HepG2 (cell line): ENCODE results near the gene RBBP8NL. TPM values are rescaled to one million over a fixed set of nuclear protein-coding genes. Genes with fewer than 3 reads are reported as not detected.
A peak's percentile ranks its signal among the peaks of the same experiment; 100 is the strongest.

Source experiments
- CC2D1A ChIP-seq: sonication (generic); formaldehyde crosslinking; IDR thresholded peaks from 2 replicates; pipeline ENCODE4 v1.8.1; 2023; ENCODE audit warnings: mild to moderate bottlenecking, missing genetic modification reagents
- GATAD1 ChIP-seq: IDR thresholded peaks from 2 replicates; pipeline ENCODE4 v1.6.1; 2016; ENCODE audit warnings: missing genetic modification reagents, missing compliant biosample characterization
- GZF1 ChIP-seq: sonication (generic); formaldehyde crosslinking; IDR thresholded peaks from 2 replicates; pipeline ENCODE4 v1.5.1; 2020; ENCODE audit warnings: mild to moderate bottlenecking, missing genetic modification reagents
- NR2F1 ChIP-seq, 2 experiments: fragments of 450-650 bp in 1 of 2; formaldehyde crosslinking in 1 of 2; IDR thresholded peaks; 2 replicates each; pipeline versions ENCODE4 v1.5.0 to v1.6.1; 2016 to 2020; ENCODE audit warnings: mild to moderate bottlenecking in 1 of 2, missing compliant biosample characterization in 1 of 2, missing genetic modification reagents in 1 of 2, moderate library complexity in 1 of 2
- SMARCE1 ChIP-seq: fragments of 450-650 bp; IDR thresholded peaks from 2 replicates; pipeline ENCODE4 v1.6.1; 2017; ENCODE audit warnings: borderline replicate concordance
- ZNF101 ChIP-seq: sonication (generic); formaldehyde crosslinking; IDR thresholded peaks from 2 replicates; pipeline ENCODE4 v1.4.0; 2020; ENCODE audit warnings: mild to moderate bottlenecking, low read depth, missing genetic modification reagents, borderline replicate concordance
- ZNF382 ChIP-seq: sonication (generic); formaldehyde crosslinking; IDR thresholded peaks from 2 replicates; pipeline ENCODE4 v1.5.0; 2020; ENCODE audit warnings: missing genetic modification reagents, mild to moderate bottlenecking, borderline replicate concordance
- polyA plus RNA-seq, 8 experiments: library from polyadenylated mRNA; depleted of rRNA in 3 of 8; stranded (reverse) in 7 of 8; unstranded in 1 of 8; fragments of >200 nt; fragmentation: Illumina TruSeq in 4 of 8; extraction: Trizol in 4 of 8; gene quantifications; 2 replicates each; pipeline versions ENCODE4 v1.2.1 to v1.2.3, GENCODE V29; 2011 to 2016; ENCODE audit warnings: low read depth in 4 of 8, missing spikeins in 1 of 8, mixed read lengths in 1 of 8; ENCODE audit not compliant: insufficient read depth in 1 of 8
- total RNA-seq, 5 experiments: library from RNA; depleted of rRNA; stranded (reverse); fragments of >200 nt; fragmentation: Illumina TruSeq; extraction: Trizol; gene quantifications; 2 replicates each; pipeline ENCODE4 v1.2.3, GENCODE V29; 2016; ENCODE audit warnings: low read depth in 1 of 5
- TF ChIP-seq, protein P1 (sequence below): sonication (generic); formaldehyde crosslinking; IDR thresholded peaks from 2 replicates; pipeline ENCODE4 v1.5.0; 2020; ENCODE audit warnings: mild to moderate bottlenecking, missing genetic modification reagents
- TF ChIP-seq, protein P2 (sequence below): sonication (generic); formaldehyde crosslinking; IDR thresholded peaks from 2 replicates; pipeline ENCODE4 v1.5.1; 2020; ENCODE audit warnings: mild to moderate bottlenecking, missing genetic modification reagents, moderate library complexity
- TF ChIP-seq, protein P3 (sequence below): sonication (generic); formaldehyde crosslinking; IDR thresholded peaks from 2 replicates; pipeline ENCODE4 v1.9.0; 2021; ENCODE audit warnings: missing genetic modification reagents, borderline replicate concordance
- TF ChIP-seq, protein P4 (sequence below): sonication (generic); formaldehyde crosslinking; conservative IDR thresholded peaks from 2 replicates; pipeline ENCODE4 v1.8.1; 2023; ENCODE audit warnings: missing genetic modification reagents
- TF ChIP-seq, protein P5 (sequence below): fragments of 450-650 bp; IDR thresholded peaks from 2 replicates; pipeline ENCODE4 v1.6.1; 2017

The RBBP8NL gene
- total and polyA plus RNA-seq, 2 of the 13 experiments (the other 11 are each of a cell fraction or from before 2014, with no cell fraction given): 0.69 to 0.86 TPM

DNA sequence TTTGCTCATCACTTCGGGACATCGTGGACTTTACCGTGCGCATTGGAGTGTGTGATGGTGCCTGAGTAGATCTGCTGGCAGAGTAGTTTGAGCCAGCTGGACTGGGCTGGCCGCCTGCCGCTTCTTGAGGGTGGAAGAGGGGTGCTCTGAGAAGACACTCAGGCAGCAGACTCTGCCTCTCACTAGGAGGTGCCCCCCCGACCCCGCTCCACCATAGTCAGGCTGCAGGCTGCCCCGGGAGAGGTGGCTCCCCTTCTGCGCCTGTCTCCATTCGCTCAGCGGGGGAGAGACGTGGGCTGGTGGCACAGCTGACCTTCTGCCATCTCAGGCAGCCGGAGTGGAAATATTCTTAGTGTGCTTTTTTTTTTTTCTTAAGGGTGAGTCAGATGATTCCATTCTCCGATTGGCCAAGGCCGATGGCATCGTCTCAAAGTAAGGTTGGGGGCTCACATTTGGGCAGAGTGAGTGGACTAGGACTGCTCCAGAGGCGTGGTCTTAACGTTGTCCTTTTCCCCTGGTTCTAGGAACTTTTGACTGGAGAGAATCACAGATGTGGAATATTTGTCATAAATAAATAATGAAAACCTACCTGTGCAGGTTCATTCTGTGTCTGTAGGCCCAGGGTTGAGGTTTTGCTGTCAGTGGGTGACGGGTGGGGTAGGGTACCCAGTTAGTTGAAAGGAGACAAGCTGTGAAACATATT is 39.3 kb downstream of the RBBP8NL start (continued):
- TF ChIP-seq, protein P1, sequence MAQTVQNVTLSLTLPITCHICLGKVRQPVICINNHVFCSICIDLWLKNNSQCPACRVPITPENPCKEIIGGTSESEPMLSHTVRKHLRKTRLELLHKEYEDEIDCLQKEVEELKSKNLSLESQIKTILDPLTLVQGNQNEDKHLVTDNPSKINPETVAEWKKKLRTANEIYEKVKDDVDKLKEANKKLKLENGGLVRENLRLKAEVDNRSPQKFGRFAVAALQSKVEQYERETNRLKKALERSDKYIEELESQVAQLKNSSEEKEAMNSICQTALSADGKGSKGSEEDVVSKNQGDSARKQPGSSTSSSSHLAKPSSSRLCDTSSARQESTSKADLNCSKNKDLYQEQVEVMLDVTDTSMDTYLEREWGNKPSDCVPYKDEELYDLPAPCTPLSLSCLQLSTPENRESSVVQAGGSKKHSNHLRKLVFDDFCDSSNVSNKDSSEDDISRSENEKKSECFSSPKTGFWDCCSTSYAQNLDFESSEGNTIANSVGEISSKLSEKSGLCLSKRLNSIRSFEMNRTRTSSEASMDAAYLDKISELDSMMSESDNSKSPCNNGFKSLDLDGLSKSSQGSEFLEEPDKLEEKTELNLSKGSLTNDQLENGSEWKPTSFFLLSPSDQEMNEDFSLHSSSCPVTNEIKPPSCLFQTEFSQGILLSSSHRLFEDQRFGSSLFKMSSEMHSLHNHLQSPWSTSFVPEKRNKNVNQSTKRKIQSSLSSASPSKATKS: no peak
- TF ChIP-seq GATAD1 (CRISPR knock-in tag) (0 out of 2 replicates have a peak, but pooled peaks have one; percentile 33), CC2D1A (CRISPR knock-in tag) (no peak), NR2F1 (CRISPR knock-in tag; IDR thresholded peaks at IDR 0.05) (no peak), ZNF101 (CRISPR knock-in tag) (no peak), ZNF382 (CRISPR knock-in tag) (no peak), GZF1 (CRISPR knock-in tag) (0 out of 2 replicates have a peak, but pooled peaks have one; percentile 45), SMARCE1 (no peak)
- TF ChIP-seq, protein P2, sequence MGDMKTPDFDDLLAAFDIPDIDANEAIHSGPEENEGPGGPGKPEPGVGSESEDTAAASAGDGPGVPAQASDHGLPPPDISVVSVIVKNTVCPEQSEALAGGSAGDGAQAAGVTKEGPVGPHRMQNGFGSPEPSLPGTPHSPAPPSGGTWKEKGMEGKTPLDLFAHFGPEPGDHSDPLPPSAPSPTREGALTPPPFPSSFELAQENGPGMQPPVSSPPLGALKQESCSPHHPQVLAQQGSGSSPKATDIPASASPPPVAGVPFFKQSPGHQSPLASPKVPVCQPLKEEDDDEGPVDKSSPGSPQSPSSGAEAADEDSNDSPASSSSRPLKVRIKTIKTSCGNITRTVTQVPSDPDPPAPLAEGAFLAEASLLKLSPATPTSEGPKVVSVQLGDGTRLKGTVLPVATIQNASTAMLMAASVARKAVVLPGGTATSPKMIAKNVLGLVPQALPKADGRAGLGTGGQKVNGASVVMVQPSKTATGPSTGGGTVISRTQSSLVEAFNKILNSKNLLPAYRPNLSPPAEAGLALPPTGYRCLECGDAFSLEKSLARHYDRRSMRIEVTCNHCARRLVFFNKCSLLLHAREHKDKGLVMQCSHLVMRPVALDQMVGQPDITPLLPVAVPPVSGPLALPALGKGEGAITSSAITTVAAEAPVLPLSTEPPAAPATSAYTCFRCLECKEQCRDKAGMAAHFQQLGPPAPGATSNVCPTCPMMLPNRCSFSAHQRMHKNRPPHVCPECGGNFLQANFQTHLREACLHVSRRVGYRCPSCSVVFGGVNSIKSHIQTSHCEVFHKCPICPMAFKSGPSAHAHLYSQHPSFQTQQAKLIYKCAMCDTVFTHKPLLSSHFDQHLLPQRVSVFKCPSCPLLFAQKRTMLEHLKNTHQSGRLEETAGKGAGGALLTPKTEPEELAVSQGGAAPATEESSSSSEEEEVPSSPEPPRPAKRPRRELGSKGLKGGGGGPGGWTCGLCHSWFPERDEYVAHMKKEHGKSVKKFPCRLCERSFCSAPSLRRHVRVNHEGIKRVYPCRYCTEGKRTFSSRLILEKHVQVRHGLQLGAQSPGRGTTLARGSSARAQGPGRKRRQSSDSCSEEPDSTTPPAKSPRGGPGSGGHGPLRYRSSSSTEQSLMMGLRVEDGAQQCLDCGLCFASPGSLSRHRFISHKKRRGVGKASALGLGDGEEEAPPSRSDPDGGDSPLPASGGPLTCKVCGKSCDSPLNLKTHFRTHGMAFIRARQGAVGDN: 0 out of 2 replicates have a peak, but pooled peaks have one; percentile 14
- TF ChIP-seq, protein P3, sequence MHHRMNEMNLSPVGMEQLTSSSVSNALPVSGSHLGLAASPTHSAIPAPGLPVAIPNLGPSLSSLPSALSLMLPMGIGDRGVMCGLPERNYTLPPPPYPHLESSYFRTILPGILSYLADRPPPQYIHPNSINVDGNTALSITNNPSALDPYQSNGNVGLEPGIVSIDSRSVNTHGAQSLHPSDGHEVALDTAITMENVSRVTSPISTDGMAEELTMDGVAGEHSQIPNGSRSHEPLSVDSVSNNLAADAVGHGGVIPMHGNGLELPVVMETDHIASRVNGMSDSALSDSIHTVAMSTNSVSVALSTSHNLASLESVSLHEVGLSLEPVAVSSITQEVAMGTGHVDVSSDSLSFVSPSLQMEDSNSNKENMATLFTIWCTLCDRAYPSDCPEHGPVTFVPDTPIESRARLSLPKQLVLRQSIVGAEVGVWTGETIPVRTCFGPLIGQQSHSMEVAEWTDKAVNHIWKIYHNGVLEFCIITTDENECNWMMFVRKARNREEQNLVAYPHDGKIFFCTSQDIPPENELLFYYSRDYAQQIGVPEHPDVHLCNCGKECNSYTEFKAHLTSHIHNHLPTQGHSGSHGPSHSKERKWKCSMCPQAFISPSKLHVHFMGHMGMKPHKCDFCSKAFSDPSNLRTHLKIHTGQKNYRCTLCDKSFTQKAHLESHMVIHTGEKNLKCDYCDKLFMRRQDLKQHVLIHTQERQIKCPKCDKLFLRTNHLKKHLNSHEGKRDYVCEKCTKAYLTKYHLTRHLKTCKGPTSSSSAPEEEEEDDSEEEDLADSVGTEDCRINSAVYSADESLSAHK: 0 out of 2 replicates have a peak, but pooled peaks have one; percentile 29
- TF ChIP-seq, protein P4, sequence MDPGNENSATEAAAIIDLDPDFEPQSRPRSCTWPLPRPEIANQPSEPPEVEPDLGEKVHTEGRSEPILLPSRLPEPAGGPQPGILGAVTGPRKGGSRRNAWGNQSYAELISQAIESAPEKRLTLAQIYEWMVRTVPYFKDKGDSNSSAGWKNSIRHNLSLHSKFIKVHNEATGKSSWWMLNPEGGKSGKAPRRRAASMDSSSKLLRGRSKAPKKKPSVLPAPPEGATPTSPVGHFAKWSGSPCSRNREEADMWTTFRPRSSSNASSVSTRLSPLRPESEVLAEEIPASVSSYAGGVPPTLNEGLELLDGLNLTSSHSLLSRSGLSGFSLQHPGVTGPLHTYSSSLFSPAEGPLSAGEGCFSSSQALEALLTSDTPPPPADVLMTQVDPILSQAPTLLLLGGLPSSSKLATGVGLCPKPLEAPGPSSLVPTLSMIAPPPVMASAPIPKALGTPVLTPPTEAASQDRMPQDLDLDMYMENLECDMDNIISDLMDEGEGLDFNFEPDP: peak; percentile 97
- TF ChIP-seq, protein P5, sequence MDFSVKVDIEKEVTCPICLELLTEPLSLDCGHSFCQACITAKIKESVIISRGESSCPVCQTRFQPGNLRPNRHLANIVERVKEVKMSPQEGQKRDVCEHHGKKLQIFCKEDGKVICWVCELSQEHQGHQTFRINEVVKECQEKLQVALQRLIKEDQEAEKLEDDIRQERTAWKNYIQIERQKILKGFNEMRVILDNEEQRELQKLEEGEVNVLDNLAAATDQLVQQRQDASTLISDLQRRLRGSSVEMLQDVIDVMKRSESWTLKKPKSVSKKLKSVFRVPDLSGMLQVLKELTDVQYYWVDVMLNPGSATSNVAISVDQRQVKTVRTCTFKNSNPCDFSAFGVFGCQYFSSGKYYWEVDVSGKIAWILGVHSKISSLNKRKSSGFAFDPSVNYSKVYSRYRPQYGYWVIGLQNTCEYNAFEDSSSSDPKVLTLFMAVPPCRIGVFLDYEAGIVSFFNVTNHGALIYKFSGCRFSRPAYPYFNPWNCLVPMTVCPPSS: no peak
